GM23338 (cell line): Measurements from ENCODE around the gene RETSAT. TPM values are rescaled to one million over a fixed set of nuclear protein-coding genes. Genes with fewer than 3 reads are reported as not detected.
"Not testable (repeated sequence)": the region's sequence is repeated elsewhere in the genome, so short reads cannot be mapped to it uniquely, and the experiment has no call there.

Source experiments
- ATAC-seq: fragments of 200-7000 bp; cut with Tn5 transposase; 3 replicates; pipeline ENCODE4 v1.9.1; 2020
- DNase-seq: peaks from one replicate; pipeline ENCODE4 v3.0.0-alpha.2; 2015; ENCODE audit warnings: low spot score
- H2AFZ ChIP-seq: fragments of 200-600 bp; sonication (generic); 2 replicates; pipeline ENCODE4 v1.8.0; 2016; ENCODE audit warnings: antibody characterized with exemption, mild to moderate bottlenecking, moderate library complexity
- H3F3A ChIP-seq: fragments of 200-600 bp; sonication (generic); replicated peaks from 2 replicates; pipeline ENCODE4 v1.8.0; 2017; ENCODE audit warnings: antibody characterized with exemption, mixed run types, low read depth
- H3K27ac ChIP-seq: fragments of 200-600 bp; sonication (generic); 2 replicates; pipeline ENCODE4 v1.6.1; 2016; ENCODE audit warnings: low read depth
- H3K27me3 ChIP-seq: fragments of 200-600 bp; sonication (generic); 2 replicates; pipeline ENCODE4 v1.8.0; 2016; ENCODE audit warnings: mild to moderate bottlenecking, mixed run types, moderate library complexity; ENCODE audit not compliant: insufficient read depth
- H3K36me3 ChIP-seq: fragments of 200-600 bp; sonication (generic); 2 replicates; pipeline ENCODE4 v1.8.0; 2016; ENCODE audit warnings: mild to moderate bottlenecking; ENCODE audit not compliant: insufficient read depth
- H3K4me1 ChIP-seq: fragments of 200-600 bp; sonication (generic); 2 replicates; pipeline ENCODE4 v1.8.0; 2016; ENCODE audit warnings: mild to moderate bottlenecking, moderate library complexity; ENCODE audit not compliant: insufficient read depth
- H3K4me2 ChIP-seq: fragments of 200-600 bp; sonication (generic); 2 replicates; pipeline ENCODE4 v1.7.1; 2017; ENCODE audit warnings: mixed run types
- H3K4me3 ChIP-seq: fragments of 200-600 bp; sonication (generic); 2 replicates; pipeline ENCODE4 v1.6.1; 2016; ENCODE audit warnings: mixed run types
- H3K79me2 ChIP-seq: fragments of 200-600 bp; sonication (generic); replicated peaks from 2 replicates; pipeline ENCODE4 v1.8.0; 2017; ENCODE audit warnings: mild to moderate bottlenecking; ENCODE audit not compliant: insufficient read depth
- H3K9me2 ChIP-seq: fragments of 200-600 bp; sonication (generic); 2 replicates; pipeline ENCODE4 v1.8.0; 2017; ENCODE audit not compliant: insufficient read depth
- H4K20me1 ChIP-seq: fragments of 200-600 bp; sonication (generic); replicated peaks from 2 replicates; pipeline ENCODE4 v1.8.0; 2017; ENCODE audit warnings: mild to moderate bottlenecking; ENCODE audit not compliant: insufficient read depth
- H3K27ac Mint-ChIP-seq: 2 replicates; pipeline ENCODE4 v1.8.0; 2020; ENCODE audit warnings: inconsistent platforms, mild to moderate bottlenecking, moderate library complexity, mixed read lengths
- H3K27me3 Mint-ChIP-seq: 3 replicates; pipeline ENCODE4 v1.8.0; 2022; ENCODE audit warnings: low read depth, mild to moderate bottlenecking, moderate library complexity, mixed read lengths, inconsistent platforms; ENCODE audit not compliant: insufficient read depth, poor library complexity
- H3K36me3 Mint-ChIP-seq: 3 replicates; pipeline ENCODE4 v1.8.0; 2021; ENCODE audit warnings: low read depth, mild to moderate bottlenecking, inconsistent platforms, moderate library complexity, mixed read lengths
- H3K4me1 Mint-ChIP-seq: 3 replicates; pipeline ENCODE4 v1.8.0; 2020; ENCODE audit warnings: mild to moderate bottlenecking, inconsistent platforms, mixed read lengths
- H3K4me3 Mint-ChIP-seq: 3 replicates; pipeline ENCODE4 v1.8.0; 2021; ENCODE audit warnings: moderate library complexity, mild to moderate bottlenecking, inconsistent platforms, mixed read lengths
- H3K9me3 Mint-ChIP-seq: 3 replicates; pipeline ENCODE4 v1.8.0; 2020; ENCODE audit warnings: moderate library complexity, mild to moderate bottlenecking, inconsistent platforms, mixed read lengths
- CREB1 ChIP-seq: fragments of 250-450 bp; sonication (Bioruptor Pico); IDR thresholded peaks from 2 replicates; pipeline ENCODE4 v1.5.0; 2020; ENCODE audit warnings: low read depth, mild to moderate bottlenecking, moderate library complexity
- EZH2 ChIP-seq: fragments of 200-600 bp; sonication (generic); IDR thresholded peaks from one replicate; pipeline ENCODE4 v1.8.0; 2017; ENCODE audit warnings: antibody characterized with exemption, mild to moderate bottlenecking, low read depth; ENCODE audit not compliant: unreplicated experiment
- EZH2phosphoT487 ChIP-seq: fragments of 200-600 bp; sonication (generic); IDR thresholded peaks from one replicate; pipeline ENCODE4 v1.8.1; 2018; ENCODE audit warnings: antibody characterized with exemption; ENCODE audit not compliant: unreplicated experiment
- JUNB ChIP-seq: IDR thresholded peaks from one replicate; pipeline ENCODE4 v1.6.1; 2016; ENCODE audit warnings: antibody characterized with exemption; ENCODE audit not compliant: unreplicated experiment
- NANOG ChIP-seq: IDR thresholded peaks from 2 replicates; pipeline ENCODE4 v1.6.1; 2016; ENCODE audit warnings: antibody characterized with exemption, borderline replicate concordance
- POLR2AphosphoS5 ChIP-seq: IDR thresholded peaks from 2 replicates; pipeline ENCODE4 v1.6.1; 2016; ENCODE audit warnings: antibody characterized with exemption, low read depth
- STAT1 ChIP-seq: IDR thresholded peaks from one replicate; pipeline ENCODE4 v1.6.1; 2016; ENCODE audit warnings: antibody characterized with exemption; ENCODE audit not compliant: unreplicated experiment
- ZNF114 ChIP-seq: fragments of 250-450 bp; sonication (Bioruptor Pico); IDR thresholded peaks from 2 replicates; pipeline ENCODE4 v1.5.0; 2020; ENCODE audit warnings: mild to moderate bottlenecking, moderate library complexity
- ZNF331 ChIP-seq: fragments of 250-450 bp; sonication (Bioruptor Pico); IDR thresholded peaks from 2 replicates; pipeline ENCODE4 v1.5.0; 2020; ENCODE audit warnings: low read depth, mild to moderate bottlenecking, moderate library complexity
- polyA plus RNA-seq: library from polyadenylated mRNA; unstranded; fragments of >200 nt; fragmentation: Nextera tagmentation; extraction: Ambion mirVana; gene quantifications from 2 replicates; pipeline ENCODE4 v1.2.1, GENCODE V29; 2016
- total RNA-seq: library from RNA; depleted of rRNA; stranded (reverse); fragments of >200 nt; shearing (Covaris generic); gene quantifications from 2 replicates; pipeline ENCODE4 v1.2.3, GENCODE V29; 2014
- TF ChIP-seq, protein P1 (sequence below): IDR thresholded peaks from 2 replicates; pipeline ENCODE4 v1.6.1; 2016; ENCODE audit warnings: antibody characterized with exemption
- TF ChIP-seq, protein P2 (sequence below), 2 experiments: fragments of 200-600 bp in 1 of 2; sonication (generic) in 1 of 2; conservative IDR thresholded peaks; 2 replicates each; pipeline versions ENCODE4 v1.5.1 to v1.6.1; 2016 to 2017; ENCODE audit warnings: antibody characterized with exemption in 2 of 2, low read depth in 2 of 2, mild to moderate bottlenecking in 2 of 2, moderate library complexity in 1 of 2
- TF ChIP-seq, protein P3 (sequence below): IDR thresholded peaks from one replicate; pipeline ENCODE4 v1.6.1; 2018; ENCODE audit warnings: antibody characterized with exemption; ENCODE audit not compliant: unreplicated experiment

RETSAT gene
- total and polyA plus RNA-seq, 2 experiments from 2014 or later, result 2.3 to 16.4 TPM

DNA sequence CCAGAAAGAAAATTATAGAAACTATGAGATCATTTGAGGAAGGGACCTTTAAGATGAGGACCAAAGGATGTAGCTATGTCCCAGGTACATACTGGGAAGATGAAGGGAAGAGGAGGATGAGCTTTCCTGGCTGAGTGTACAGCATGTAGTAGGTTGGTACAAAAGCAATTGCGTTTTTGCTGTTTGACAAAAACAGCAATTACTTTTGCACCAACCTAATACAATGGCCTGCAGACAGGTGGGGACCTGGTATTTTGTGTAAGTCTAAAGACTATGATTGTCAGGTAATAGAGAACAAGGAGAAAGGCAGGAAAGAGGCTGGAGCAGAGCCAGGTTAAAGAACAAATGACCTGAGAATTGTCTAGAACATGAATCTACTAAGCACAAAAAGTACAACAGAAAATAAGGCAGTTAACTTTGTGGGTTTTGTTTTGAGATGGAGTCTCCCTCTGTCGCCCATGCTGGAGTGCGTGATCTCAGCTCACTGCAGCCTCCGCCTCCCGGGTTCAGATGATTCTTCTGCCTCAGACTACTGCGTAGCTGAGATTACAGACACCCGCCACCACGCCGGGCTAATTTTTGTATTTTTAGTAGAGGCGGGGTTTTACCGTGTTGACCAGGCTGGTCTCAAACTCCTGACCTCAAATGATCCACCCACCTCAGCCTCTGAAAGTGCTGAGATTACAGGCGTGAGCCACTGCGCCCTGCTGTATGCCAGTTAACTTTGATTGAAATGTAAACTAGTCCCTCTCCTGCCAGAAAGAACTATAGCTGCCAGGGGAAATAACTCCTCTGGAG lies 23.3 kb downstream of the RETSAT start:
- H3K4me1 ChIP-seq, result peaks cover 30% of the 10 kb centered on the region
- no peak overlapping the region for H3K4me3 ChIP-seq
- H3K4me2 ChIP-seq, result no peak overlapping the region
- 0 out of 2 replicates have a peak overlapping the region, but pooled peaks have one; percentile 16 for H2AFZ ChIP-seq
- no peaks in the 10 kb centered on the region for H3K9me2 ChIP-seq
- no peaks in the 10 kb centered on the region for H3K27me3 ChIP-seq
- H4K20me1 ChIP-seq, result peaks cover 9% of the 10 kb centered on the region
- Mint-ChIP-seq H3K4me1 (peaks cover 32% of the 10 kb centered on the region), H3K9me3 (peaks cover 8% of the 10 kb centered on the region), H3K27me3 (peaks cover 9% of the 10 kb centered on the region), H3K27ac (no peak overlapping the region), H3K36me3 (peaks cover 14% of the 10 kb centered on the region), H3K4me3 (no peak overlapping the region)
- peaks cover 15% of the 10 kb centered on the region for H3K79me2 ChIP-seq
- peak; percentile 3; the same call in 1 of the 3 replicates for ATAC-seq
- DNase-seq, result no peak
- H3F3A ChIP-seq, result no peaks in the 10 kb centered on the region
- no peak overlapping the region for H3K27ac ChIP-seq
- H3K36me3 ChIP-seq, result no peaks in the 10 kb centered on the region; the same call in 1 of the 2 replicates
- no peak for TF ChIP-seq EZH2
- TF ChIP-seq, protein P1, sequence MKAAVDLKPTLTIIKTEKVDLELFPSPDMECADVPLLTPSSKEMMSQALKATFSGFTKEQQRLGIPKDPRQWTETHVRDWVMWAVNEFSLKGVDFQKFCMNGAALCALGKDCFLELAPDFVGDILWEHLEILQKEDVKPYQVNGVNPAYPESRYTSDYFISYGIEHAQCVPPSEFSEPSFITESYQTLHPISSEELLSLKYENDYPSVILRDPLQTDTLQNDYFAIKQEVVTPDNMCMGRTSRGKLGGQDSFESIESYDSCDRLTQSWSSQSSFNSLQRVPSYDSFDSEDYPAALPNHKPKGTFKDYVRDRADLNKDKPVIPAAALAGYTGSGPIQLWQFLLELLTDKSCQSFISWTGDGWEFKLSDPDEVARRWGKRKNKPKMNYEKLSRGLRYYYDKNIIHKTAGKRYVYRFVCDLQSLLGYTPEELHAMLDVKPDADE, result no peak
- no peak for TF ChIP-seq POLR2AphosphoS5
- TF ChIP-seq, protein P2, sequence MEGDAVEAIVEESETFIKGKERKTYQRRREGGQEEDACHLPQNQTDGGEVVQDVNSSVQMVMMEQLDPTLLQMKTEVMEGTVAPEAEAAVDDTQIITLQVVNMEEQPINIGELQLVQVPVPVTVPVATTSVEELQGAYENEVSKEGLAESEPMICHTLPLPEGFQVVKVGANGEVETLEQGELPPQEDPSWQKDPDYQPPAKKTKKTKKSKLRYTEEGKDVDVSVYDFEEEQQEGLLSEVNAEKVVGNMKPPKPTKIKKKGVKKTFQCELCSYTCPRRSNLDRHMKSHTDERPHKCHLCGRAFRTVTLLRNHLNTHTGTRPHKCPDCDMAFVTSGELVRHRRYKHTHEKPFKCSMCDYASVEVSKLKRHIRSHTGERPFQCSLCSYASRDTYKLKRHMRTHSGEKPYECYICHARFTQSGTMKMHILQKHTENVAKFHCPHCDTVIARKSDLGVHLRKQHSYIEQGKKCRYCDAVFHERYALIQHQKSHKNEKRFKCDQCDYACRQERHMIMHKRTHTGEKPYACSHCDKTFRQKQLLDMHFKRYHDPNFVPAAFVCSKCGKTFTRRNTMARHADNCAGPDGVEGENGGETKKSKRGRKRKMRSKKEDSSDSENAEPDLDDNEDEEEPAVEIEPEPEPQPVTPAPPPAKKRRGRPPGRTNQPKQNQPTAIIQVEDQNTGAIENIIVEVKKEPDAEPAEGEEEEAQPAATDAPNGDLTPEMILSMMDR (conservative IDR thresholded peaks at IDR 0.05; ENCODE audit: low read depth in 2 of 2), result no peak
- no peak for TF ChIP-seq EZH2phosphoT487
- no peak for TF ChIP-seq JUNB
- TF ChIP-seq, protein P3, sequence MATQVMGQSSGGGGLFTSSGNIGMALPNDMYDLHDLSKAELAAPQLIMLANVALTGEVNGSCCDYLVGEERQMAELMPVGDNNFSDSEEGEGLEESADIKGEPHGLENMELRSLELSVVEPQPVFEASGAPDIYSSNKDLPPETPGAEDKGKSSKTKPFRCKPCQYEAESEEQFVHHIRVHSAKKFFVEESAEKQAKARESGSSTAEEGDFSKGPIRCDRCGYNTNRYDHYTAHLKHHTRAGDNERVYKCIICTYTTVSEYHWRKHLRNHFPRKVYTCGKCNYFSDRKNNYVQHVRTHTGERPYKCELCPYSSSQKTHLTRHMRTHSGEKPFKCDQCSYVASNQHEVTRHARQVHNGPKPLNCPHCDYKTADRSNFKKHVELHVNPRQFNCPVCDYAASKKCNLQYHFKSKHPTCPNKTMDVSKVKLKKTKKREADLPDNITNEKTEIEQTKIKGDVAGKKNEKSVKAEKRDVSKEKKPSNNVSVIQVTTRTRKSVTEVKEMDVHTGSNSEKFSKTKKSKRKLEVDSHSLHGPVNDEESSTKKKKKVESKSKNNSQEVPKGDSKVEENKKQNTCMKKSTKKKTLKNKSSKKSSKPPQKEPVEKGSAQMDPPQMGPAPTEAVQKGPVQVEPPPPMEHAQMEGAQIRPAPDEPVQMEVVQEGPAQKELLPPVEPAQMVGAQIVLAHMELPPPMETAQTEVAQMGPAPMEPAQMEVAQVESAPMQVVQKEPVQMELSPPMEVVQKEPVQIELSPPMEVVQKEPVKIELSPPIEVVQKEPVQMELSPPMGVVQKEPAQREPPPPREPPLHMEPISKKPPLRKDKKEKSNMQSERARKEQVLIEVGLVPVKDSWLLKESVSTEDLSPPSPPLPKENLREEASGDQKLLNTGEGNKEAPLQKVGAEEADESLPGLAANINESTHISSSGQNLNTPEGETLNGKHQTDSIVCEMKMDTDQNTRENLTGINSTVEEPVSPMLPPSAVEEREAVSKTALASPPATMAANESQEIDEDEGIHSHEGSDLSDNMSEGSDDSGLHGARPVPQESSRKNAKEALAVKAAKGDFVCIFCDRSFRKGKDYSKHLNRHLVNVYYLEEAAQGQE, result no peak
- no peak for TF ChIP-seq STAT1
- no peak for TF ChIP-seq ZNF114 (CRISPR knock-in tag)
- no peak for TF ChIP-seq ZNF331 (CRISPR knock-in tag)
- TF ChIP-seq NANOG, result no peak
- TF ChIP-seq CREB1 (CRISPR knock-in tag), result no peak

DNA sequence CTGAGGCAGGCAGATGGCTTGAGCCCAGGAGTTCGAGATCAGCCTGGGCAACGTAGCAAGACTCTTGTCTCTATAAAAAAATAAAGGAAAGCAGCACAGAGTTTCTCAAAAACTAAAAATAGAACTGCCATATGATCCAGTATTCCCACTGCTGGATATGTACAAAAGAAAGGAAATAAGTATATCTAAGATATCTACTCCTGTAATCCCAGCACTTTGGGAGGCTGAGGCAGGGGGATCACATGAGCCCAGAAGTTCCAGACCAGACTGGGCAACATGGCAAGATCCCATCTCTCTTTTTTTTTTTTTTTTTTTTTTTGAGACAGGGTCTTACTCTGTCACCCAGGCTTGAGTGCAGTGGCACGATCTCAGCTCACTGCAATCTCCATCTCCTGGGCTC lies 24.6 kb downstream of the RETSAT start:
- Mint-ChIP-seq H3K4me1 (peaks cover 44% of the 10 kb centered on the region), H3K36me3 (peaks cover 28% of the 10 kb centered on the region)
- H3K27ac Mint-ChIP-seq, H3K9me3 Mint-ChIP-seq, H3K27me3 Mint-ChIP-seq, H3K4me3 ChIP-seq, ATAC-seq, H3K36me3 ChIP-seq, H3K9me2 ChIP-seq, H3K4me2 ChIP-seq, H3K27ac ChIP-seq, H3K4me3 Mint-ChIP-seq, H3F3A ChIP-seq, DNase-seq, H2AFZ ChIP-seq, H3K27me3 ChIP-seq: not testable (repeated sequence)
- H3K79me2 ChIP-seq, result peaks cover 28% of the 10 kb centered on the region
- peaks cover 23% of the 10 kb centered on the region for H4K20me1 ChIP-seq
- H3K4me1 ChIP-seq, result peaks cover 37% of the 10 kb centered on the region
